EL (cell line): ENCODE results near the gene SEMA3F.

ENCODE experiments used
- DNase-seq: peaks from one replicate; pipeline ENCODE4 v3.0.0-alpha.2; 2016

The SEMA3F gene

DNA sequence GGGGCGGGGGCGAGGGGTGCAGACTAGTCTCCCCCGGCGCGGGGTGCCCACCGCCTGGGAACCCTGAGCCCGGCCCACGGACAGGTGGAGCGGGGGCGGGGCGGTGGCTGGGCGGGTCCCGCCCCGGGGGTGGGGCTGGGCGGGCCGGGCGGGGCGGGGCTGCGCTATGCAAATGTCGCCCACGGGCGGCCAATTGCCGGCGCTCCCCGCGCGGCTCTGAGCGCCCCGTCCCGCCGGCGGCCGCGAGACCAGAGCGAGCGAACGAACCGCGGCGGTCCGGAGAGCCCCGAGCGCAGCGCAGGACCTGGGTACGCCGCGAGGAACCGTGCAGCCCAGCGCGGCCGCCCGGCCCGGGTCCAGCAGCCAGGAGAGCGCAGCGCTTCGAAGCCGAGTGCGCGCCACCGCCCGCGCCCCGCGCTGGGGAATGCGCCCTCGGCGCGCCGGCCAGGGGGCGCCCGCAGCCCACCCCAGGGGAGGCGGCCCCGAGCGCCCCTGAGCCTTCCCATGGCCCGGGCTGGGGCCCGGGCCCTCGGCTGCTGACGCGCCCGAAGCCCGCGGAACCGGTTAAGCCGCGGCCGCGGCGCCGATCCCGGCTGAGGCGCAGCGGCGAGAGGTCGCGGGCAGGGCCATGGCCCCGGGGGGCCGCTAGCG is at the start of gene SEMA3F:
Gene SEMA3F, plus strand, starts transcription at position 485 of the 651 bp plus-strand sequence. CDS start 4,299 bp downstream, outside the sequence.
- DNase-seq, result peak; percentile 67

DNA sequence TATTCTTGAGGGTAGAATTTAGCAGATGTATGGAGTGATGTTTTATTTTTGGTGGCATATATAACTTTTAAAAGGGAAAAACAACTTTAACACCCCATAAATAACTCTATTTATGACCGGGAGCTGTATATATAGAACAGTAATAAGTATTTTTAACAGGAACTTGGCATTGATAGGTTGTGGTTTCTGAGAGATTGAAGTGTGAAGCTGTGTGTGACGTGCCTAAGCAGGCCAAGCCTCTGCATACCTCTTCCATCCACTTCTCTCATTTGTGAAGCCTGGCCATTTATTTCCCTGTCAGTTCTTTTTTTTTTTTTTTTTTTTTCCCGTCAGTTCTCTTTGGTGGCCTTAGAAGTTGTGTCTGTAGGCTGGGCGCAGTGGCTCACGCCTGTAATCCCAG is 43.4 kb upstream of the SEMA3F start:
- no peak for DNase-seq

DNA sequence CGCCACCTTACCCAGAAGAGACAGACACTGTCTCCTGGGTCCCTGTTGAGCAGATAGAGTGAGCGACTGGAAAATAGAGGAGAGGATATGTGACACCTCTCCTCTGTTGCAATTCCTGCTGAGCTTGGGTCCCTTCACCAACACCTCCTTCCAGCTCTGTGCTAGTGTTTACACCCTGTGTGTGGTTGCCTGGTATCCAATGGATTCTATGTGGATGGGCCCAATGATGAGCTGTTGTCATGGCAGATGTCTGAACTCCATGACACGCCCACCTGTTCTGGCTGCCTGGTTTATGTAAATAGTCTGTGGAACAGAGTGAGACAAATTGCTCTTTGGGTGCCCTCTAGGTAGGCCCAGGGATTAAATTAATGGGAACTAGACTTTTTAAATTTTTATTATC is 42.7 kb upstream of the SEMA3F start:
- no peak for DNase-seq

DNA sequence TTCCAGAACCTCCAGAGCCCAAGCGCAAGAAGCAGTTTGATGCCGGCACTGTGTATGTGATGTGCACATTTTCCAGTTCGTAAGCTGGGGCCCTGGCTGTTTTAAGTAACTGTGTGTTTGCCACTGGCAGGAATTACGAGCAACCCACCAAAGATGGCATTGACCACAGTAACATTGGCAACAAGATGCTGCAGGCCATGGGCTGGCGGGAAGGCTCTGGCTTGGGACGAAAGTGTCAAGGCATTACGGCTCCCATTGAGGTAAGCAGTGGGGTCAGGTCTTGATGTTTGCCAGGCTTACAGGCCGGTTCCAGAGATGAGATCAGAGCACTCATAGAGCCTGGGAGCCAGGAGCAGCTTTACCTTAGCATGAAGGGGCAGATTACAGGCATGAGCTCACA is 38.0 kb upstream of the SEMA3F start:
- no peak for DNase-seq

DNA sequence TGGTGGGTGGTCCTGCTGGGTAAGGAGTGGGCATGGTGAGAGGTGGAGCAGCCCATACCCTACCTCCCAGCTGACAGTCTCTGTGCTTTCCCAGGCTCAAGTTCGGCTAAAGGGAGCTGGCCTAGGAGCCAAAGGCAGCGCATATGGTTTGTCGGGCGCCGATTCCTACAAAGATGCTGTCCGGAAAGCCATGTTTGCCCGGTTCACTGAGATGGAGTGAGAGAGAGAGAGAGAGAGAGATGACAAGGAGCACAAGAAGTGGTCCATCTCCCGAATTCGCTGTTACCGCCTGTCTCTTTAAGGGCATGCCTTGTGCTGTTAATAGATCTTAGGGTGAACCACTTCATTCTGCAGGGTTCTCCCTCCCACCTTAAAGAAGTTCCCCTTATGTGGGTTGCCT is 36.9 kb upstream of the SEMA3F start:
- DNase-seq, result no peak

DNA sequence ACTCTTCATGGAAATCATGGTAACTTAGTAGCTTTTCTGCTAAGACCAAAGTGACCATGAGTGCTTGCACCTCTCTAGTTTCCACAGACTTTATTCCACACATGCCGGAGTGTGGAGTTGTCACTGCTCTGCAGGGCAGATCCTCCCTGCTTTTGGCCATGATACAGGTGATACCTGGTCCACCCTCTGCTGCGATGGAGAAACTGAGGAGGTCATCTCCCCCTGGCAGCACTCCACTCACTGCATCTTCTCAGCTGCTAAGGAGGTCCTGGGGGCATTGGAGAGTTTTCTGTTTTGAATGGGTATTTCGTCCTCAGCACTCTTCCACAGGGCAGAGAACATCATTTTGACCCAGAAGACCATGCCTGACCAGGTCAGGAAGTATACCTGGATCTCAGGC is 35.3 kb upstream of the SEMA3F start:
- DNase-seq, result no peak

DNA sequence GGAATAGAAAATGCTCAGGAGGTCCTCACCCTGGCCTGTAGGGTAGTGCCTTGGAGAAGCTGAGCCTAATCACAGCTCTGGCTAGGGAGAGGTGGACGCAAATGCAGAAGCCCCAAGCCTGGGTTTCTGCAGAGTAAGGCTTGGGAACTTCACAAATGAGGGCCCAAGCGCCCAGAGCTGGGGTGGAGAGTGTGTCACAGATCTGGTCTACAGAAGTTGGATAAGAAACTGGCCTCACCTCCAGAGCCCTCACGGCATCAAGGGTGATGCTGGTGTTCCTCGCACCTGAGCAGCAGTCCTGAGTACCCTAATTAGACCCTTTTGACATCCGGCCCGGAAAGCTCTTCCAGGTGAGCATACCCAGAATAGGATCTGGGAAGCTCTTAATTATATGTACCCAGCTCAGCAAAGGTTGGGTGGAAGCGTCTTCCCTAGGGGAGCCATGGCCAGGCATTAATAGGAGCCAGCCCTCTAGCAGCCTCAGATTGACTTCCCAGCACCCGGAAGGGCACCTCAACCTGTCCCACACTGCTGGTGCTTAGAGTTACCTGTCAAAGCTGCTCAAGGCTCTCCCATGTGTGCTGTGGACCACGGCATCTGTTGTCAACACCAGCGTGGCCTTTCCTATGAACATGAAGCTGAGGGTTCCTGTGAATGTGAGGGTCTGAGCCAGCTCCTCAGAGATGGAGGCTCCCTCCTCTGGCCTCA is 34.6 kb upstream of the SEMA3F start:
- no peak for DNase-seq

DNA sequence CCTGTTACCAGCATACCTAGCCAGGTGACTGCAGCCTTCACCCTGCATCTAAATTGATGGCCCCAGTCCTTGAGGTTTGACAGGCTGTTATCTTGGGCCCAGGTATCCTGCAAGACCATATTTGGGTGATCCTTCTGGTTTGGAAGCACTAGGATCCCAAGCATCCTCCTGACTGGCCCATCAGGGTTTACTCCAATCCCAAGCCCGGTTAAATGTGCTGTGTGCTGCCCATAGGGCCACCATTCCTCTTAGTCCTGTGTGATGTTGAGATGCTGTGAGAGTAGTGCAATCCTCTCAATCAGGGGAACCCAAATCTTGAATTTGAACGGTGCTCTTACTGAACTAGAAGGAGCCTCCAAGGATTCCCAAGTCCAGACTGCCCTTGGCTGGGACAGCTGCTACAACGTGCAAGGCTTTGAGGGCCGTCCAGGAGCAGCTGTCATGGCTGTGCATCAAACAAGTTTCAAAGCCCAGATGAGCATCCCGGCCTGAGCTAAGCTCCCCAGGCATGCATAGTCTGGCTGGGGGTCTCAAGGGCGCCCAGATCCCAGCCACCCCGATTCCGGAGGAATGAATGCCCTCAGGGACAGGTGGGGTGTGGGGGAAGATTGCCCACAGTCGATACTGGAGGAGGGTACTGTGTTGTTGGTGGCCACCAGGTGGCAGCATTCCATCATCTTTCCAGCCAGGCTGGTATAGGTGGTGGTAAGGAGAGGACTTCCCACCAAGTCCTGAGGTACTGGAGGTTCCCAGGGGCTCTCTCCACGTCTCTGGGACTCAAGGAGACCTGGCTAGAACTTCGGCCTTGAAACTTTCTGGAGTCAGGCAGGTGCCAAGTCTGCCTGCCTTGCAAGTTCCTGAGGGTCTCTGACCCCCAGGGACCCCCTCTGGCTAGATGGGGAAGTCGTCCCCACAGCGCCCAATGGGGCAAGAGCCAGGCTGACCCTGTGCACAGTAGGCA is 33.8 kb upstream of the SEMA3F start:
- peak; percentile 79 for DNase-seq

DNA sequence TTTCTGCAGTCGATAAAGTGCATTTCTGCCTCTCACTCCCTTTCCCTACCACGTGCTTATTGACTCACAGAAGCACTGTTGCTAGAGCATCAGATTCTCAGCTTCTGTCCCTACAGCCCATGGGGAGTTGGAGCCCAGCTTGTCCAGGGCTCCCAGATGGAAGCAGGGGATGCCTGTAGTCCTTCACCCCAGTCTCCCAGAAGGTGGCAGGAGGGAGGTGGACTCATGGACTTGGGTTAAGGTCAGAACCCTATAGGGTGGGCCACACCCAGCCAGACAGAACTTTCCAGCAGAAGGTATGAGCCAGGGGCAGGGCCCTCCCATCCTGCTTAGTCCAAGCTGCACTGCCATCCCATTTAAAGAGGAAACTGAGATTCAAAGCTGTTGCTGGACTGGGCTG is 33.1 kb upstream of the SEMA3F start:
- no peak for DNase-seq

DNA sequence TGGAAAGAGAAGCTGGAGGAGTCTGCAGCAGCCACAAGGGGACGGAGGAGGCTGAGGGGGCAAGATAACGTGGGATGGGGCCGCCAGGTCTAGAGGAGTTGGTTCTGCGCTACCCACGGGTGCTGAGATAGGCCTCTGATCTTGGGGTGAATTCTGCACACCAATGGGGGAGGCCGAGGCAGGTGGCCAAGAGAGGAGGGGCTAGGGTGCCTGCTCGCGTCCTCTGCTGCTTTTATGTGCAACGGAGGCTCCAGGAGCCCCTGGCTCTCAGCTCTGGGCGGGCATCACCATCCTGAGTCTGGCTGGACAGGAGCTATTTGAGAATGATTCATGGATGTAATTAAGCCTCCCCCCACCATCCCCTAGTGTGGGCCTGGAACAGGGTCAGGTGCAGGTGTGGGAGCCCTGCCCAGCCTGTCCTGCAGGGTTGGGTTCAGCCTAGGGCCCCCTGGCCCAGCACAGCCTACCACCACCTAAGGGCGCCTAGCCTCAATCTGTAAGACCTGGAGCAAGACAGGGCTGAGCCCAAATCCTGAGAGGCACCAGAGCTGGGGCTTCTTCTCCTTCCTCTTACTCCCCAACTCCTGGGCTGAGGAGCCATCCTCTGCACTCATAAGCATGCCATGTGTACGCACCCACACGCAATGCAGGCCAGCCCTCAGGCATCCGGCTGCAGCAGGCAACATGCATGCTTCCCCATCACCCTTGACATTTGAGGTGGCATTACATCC is 32.3 kb upstream of the SEMA3F start:
- DNase-seq, result no peak

DNA sequence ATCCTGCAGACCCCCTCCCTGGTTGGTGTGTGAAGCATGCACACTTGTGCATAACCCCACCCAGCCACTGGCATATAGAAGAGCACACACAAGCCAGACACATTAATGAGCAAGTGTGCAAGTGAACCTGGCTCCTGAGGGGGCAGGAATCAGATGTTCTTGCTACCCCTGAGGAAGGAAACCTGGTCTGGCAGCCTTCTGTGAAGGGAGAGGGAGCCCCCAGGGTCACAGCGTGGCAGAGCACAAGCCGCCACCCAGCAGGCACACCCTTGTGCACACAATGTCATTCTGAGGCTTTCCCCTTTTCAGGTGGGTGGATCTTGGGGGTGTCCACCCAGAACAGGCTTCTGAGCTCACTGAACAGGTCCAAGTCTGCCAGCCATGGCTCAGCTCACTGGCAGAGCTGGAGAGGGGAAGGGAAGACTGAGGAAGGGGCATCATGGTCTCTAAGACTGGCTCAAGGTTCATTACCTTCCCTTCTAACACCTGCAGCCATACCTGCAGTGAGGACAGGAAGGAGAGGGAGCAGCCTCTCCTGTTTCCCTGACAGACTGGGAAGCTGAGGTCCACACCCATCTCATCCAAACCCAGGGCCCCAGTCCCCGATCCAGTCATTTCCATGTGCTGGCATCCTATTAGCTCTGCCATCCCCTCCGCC is 31.6 kb upstream of the SEMA3F start:
- no peak for DNase-seq

DNA sequence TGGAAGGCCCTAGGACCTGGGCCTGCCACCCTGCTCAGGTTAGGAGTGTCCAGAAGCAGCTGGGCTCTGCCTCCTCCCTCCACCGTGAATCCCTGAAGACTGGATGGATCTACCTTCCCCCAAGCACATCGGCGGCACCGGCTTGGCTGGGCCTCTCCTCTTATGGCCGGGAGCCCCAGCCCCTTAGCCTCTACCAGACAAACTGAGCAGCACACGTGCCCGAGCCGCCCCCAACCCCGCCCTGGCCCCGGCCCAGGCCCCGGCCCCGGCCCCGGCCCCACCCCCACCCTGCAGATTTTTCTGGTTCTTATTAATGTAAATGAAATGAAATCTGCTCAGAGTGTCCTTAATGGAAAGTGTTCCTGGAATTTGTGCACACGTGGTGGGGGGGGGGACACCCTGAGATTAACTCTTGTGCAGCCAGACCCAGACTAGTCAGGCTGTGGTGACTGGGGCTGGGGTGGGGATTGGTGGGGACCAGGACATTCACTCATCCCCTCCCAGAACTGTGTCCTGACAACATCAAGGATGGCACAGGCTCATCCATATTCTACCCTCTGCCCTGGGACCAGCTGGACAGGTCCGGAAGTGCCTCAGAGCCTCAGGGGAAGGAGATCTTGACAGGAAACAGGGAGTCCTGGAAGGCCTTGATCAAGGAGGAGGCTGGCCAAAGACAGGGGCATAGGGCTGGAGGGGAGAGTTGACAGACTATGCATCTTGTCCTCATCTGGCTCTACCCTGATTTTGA is 30.9 kb upstream of the SEMA3F start:
- DNase-seq, result peak; percentile 56

DNA sequence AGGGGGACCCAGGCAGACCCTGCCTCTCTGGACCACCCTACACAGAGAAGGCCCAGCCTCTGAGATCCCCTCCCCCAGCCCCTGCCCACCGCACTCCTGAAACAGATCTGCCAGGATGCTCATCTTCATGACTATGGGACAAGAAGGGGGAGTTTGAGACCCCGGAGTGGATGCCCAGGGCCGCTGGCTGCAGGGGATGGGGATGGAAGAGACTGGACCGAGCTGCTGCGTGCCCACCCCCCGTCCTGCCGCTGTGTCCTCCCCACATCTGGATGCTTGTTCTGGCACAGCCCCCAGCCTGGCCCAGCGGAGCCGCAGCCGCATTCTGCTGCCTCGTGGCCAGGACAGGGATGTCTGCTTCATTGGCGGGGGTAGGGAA is 30.3 kb upstream of the SEMA3F start:
- no peak for DNase-seq

DNA sequence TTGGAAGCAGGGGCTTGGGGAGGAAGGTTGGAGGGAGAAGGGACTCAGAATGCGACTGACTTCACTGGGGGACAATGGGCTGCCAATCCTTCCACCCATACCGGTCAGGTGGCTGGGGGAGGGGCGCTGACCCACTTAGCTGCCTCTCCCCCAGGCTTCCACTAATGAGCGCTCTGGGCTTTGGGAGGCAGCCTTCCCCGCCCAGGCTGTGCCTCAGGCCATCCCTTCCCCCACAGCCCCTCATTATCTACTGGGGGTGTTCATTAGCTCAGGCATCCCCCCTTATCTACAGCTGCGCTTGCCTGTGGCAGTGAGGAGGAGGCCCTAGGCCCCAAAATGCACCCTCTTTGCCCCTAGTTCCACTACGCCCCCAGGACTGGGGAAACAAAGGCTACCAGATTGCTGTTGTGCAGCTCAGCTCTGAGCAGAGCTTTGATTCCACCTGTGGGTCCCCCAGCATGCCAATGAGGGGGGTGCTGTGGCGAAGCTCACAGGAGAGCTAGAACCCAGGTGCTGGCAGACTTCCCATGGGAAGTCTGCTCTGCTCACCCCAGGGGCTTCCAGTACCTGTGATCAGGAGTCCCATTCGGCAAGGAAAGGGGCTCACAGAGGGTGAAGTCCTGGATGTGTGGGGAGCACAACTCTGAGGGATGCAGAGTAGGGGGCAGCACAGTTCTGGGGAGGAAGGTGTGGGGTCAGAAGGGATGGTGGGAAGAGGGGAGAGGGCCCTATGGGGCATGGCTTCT is 29.4 kb upstream of the SEMA3F start:
- no peak for DNase-seq

DNA sequence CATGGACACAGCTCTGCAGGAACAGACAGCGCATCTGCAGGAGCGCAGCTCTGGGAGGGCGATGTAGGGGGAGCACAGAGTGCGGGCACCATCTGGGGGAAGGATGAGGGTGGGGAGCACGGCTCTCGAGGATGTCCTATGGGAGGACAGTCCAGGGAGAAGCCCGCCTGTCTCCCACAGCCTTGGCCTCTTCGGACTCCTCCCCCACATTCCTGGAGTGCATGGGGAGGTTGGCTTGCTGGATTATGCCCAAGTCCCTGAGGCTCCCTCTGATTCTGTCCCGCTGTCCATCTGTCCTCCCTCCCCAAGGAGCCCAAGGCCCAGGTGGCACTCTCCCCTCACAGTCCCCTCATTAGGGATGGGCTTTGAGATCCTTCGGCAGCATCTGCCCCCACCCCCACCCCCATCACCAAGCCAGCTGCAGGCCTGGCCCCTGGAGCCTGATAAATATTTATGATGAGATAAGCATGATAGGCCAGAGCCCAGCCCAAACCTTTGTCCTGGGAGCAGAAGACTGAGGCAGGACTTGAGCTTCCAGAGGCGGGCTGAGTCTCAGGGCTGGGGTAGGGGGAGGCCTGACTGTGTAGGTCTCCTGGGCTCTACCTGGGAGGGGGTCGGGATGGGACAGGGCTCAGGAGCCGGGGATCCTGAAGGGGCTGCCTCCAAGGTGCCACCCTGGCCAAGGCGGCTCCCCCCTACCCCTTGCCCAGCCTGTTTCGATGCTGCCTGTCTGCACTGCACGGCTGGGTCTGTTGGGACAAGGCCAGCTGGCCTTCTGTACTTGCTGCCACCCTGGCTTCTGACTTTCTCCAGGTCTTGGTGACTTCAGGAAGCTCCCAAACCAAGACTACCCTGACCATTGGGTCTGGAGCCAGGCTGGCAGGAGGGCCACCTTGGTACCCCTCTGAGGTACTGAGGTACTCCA is 28.6 kb upstream of the SEMA3F start:
- DNase-seq, result peak; percentile 76

DNA sequence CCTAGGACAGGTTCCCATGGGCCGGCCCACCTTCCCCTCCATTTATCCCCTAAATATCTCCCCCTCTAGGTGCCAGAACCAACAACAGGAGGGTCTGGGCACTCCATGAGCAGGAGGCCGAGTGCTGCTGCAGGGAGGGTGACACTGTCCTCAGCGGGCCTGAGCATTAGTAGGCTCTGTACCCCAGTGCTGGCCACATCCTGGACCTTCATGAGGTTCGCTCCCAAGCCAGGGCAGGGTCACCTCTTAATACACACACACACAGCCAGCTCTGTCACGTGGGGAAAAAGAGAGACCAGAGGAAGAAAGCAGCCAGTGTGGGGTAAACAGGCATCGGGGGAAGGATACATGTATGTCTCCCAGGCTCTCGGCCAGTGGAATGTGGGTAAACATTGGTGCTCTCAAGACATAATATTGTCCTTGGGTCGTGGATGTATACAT is 27.9 kb upstream of the SEMA3F start:
- no peak for DNase-seq

DNA sequence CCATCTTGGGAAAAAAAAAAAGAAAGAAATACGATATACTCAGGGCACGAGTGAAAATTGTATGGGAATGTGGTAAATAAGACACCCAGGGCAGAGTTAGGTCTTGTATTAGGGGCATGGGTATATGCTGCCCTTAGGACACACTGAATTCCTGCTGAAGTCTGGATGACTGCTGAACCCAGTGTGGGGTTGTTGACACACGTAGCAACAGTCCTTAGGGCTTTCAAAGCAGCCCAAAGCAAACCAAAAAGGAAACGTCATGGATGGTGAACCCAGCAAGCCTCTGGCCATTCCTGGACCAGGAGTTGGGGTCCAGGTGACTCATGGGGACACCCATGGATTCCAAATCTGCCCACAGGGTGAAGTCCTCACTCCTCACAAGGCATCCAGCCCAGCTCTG is 27.1 kb upstream of the SEMA3F start:
- DNase-seq, result no peak

DNA sequence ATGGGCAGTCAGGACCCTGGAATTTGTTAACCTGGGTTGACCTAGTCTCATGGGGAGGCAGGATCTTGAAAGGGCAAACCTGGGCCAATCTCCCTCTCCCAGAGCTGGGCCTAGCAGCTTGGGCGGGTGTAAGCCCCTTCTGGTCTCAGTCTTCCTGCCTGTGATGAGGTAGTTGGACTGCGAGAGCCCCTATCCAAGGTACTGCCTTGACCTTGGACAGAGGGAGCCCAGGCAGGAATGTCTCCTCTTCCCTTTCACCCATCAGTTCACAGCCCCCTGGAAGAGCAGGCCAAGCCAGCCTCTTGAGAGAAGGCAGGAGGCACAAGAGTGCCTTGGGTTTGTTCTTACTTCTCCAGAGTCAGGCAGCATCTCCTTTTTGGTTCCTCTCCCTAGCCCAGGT is 24.7 kb upstream of the SEMA3F start:
- no peak for DNase-seq

DNA sequence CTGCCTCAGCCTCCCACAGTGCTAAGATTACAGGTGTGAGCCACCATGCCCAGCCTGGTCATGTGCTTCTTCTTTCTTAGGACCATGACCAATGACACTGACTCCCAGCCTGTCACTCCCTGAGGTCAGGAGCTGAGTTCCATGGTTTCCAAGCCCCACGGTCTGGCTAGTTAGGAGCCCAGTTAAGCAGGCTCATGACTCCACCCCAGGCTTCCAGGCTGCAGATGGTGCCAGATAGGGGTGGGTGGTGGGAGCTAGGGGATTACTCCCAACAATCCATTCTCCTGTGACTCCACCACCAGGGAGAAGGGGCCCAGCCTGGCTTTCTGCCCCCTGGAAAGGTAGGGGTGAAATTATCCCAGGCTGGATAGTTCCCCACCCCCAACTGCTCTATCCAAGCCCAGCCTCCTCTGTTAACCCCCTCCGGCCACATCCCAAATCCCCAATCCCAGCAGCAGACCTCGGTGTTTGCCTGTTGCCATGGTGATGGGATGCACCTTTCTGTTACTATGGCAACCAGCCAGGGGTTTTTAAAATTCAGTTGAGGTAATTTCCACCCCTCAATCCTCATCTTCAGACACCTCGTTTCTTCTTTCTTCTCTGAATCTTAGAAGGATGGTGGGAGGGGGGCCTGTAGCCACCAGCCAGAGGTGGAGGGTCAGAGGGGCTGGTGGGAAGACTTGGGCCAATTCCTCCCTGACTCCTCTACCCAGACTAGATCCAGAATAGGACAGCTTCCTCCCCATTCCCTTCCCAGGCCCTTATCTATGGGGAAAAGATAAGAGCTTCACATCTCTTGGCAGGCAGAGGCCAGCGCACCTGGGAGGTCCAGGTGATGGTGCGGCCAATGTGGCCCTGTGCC is 22.5 kb upstream of the SEMA3F start:
- no peak for DNase-seq
